Endothelial cell of umbilical vein (primary cell): ENCODE results near the gene SLC38A10.

Experiments
- CTCF ChIP-seq, 2 donors: IDR thresholded peaks; 1 replicate in 1 of 2; 2 replicates in 1 of 2; pipeline ENCODE4 v1.5.1; 2011; ENCODE audit warnings: low read length in 2 of 2, mild to moderate bottlenecking in 2 of 2, moderate library complexity in 2 of 2, control low read depth in 1 of 2, inconsistent platforms in 1 of 2, low read depth in 1 of 2; ENCODE audit not compliant: insufficient read depth in 1 of 2; ENCODE audit errors: extremely low read depth in 1 of 2
- EZH2 ChIP-seq: IDR thresholded peaks from 2 replicates; pipeline ENCODE4 v1.6.1; 2012; ENCODE audit warnings: borderline replicate concordance, low read depth, mild to moderate bottlenecking, moderate library complexity, low read length, inconsistent platforms; ENCODE audit not compliant: severe bottlenecking
- FOS ChIP-seq: IDR thresholded peaks from 2 replicates; pipeline ENCODE4 v1.6.1; 2011; ENCODE audit warnings: mild to moderate bottlenecking, low read length, moderate library complexity, borderline replicate concordance; ENCODE audit not compliant: insufficient read depth
- GATA2 ChIP-seq: IDR thresholded peaks from 2 replicates; pipeline ENCODE4 v1.7.0; 2011; ENCODE audit warnings: low read depth, mild to moderate bottlenecking, moderate library complexity, mixed read lengths, low read length; ENCODE audit not compliant: insufficient read length, insufficient read depth
- JUN ChIP-seq: IDR thresholded peaks from 2 replicates; pipeline ENCODE4 v1.6.1; 2011; ENCODE audit warnings: borderline replicate concordance, low read depth; ENCODE audit not compliant: insufficient read length, insufficient read depth
- MYC ChIP-seq: IDR thresholded peaks from one replicate; pipeline ENCODE4 v1.6.1; 2011; ENCODE audit warnings: mild to moderate bottlenecking, low read depth, low read length
- POLR2A ChIP-seq: IDR thresholded peaks from 2 replicates; pipeline ENCODE4 v1.6.1; 2012; ENCODE audit warnings: low read depth, mild to moderate bottlenecking, control low read depth, low read length
- POLR2AphosphoS5 ChIP-seq: IDR thresholded peaks from 2 replicates; pipeline ENCODE4 v1.6.1; 2012; ENCODE audit warnings: low read depth, mild to moderate bottlenecking, control low read depth, low read length, moderate library complexity; ENCODE audit not compliant: insufficient read depth
- TF ChIP-seq, protein P1 (sequence below): IDR thresholded peaks from 2 replicates; pipeline ENCODE4 v1.6.1; 2011; ENCODE audit not compliant: insufficient read depth, insufficient read length

GRCh38 chr17:81256616-81257015 is 38.5 kb downstream of the SLC38A10 start:
- TF ChIP-seq CTCF (IDR thresholded peaks at IDR 0.05; ENCODE audit: extremely low read depth in 1 of 2, insufficient read depth in 1 of 2, low read depth in 1 of 2, low read length in 2 of 2) (no peak), FOS (no peak), POLR2A (no peak), JUN (no peak), GATA2 (no peak), POLR2AphosphoS5 (no peak), EZH2 (no peak), MYC (no peak)
- TF ChIP-seq, protein P1, sequence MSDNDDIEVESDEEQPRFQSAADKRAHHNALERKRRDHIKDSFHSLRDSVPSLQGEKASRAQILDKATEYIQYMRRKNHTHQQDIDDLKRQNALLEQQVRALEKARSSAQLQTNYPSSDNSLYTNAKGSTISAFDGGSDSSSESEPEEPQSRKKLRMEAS = no peak
